PC-9 (cell line): Measurements from ENCODE around the gene TRA2B. TPM values are rescaled to one million over a fixed set of nuclear protein-coding genes. Genes with fewer than 3 reads are reported as not detected.
A peak's percentile ranks its signal among the peaks of the same experiment; 100 is the strongest.

Experiments used
- BruUV-seq: library from RNA; stranded (reverse); fragments of 400-500 nt; replicated peaks from 2 replicates; lab custom pipeline; 2021; lab: Mats Ljungman, UMichigan
- CTCF ChIA-PET: fragments of 300-600 bp; sonication (Branson Sonifier 250); formaldehyde crosslinking; loops from one replicate; lab custom pipeline; 2022; ENCODE audit warnings: antibody characterized with exemption; lab: Charles Lee
- POLR2A ChIA-PET: fragments of 300-600 bp; sonication (Branson Sonifier 250); formaldehyde crosslinking; loops from one replicate; lab custom pipeline; 2022; ENCODE audit warnings: antibody characterized with exemption; ENCODE audit not compliant: unreplicated experiment; lab: Charles Lee
- DNase-seq, 2 experiments: peaks; one replicate each; pipeline versions ENCODE4 v3.0.0 to v3.0.0-alpha.2; 2015 to 2022; ENCODE audit warnings: mixed read lengths in 1 of 2
- H2AFZ ChIP-seq: fragments of 200-600 bp; sonication (generic); 2 replicates; pipeline ENCODE4 v1.8.1; 2017; ENCODE audit warnings: antibody characterized with exemption
- H3F3A ChIP-seq: fragments of 200-600 bp; sonication (generic); 2 replicates; pipeline ENCODE4 v1.8.1; 2017; ENCODE audit warnings: antibody characterized with exemption, mild to moderate bottlenecking, low read depth; ENCODE audit not compliant: insufficient read depth
- H3K27ac ChIP-seq: fragments of 200-600 bp; sonication (generic); 2 replicates; pipeline ENCODE4 v1.6.1; 2016; ENCODE audit warnings: mixed run types
- H3K27me3 ChIP-seq: fragments of 200-600 bp; sonication (generic); 2 replicates; pipeline ENCODE4 v1.6.1; 2016; ENCODE audit warnings: low read depth, mixed run types; ENCODE audit not compliant: insufficient read depth
- H3K36me3 ChIP-seq: fragments of 200-600 bp; sonication (generic); 2 replicates; pipeline ENCODE4 v1.6.1; 2016; ENCODE audit warnings: low read depth, mixed run types
- H3K4me1 ChIP-seq: fragments of 200-600 bp; sonication (generic); replicated peaks from 2 replicates; pipeline ENCODE4 v1.6.1; 2016; ENCODE audit warnings: mixed run types; ENCODE audit not compliant: insufficient read depth
- H3K4me2 ChIP-seq: fragments of 200-600 bp; sonication (generic); 2 replicates; pipeline ENCODE4 v1.6.1; 2017; ENCODE audit warnings: mixed run types
- H3K4me3 ChIP-seq: fragments of 200-600 bp; sonication (generic); 2 replicates; pipeline ENCODE4 v1.6.1; 2016; ENCODE audit warnings: mixed run types
- H3K79me2 ChIP-seq: fragments of 200-600 bp; sonication (generic); 2 replicates; pipeline ENCODE4 v1.6.1; 2017; ENCODE audit warnings: low read depth, mixed run types
- H3K9me2 ChIP-seq: fragments of 200-600 bp; sonication (generic); 2 replicates; pipeline ENCODE4 v1.8.1; 2017; ENCODE audit warnings: mild to moderate bottlenecking; ENCODE audit not compliant: insufficient read depth
- H3K9me3 ChIP-seq: fragments of 200-600 bp; sonication (generic); 2 replicates; pipeline ENCODE4 v1.8.1; 2016; ENCODE audit warnings: low read depth; ENCODE audit not compliant: insufficient read depth
- H4K20me1 ChIP-seq: fragments of 200-600 bp; sonication (generic); 2 replicates; pipeline ENCODE4 v1.8.1; 2017; ENCODE audit not compliant: insufficient read depth
- CTCF ChIP-seq: fragments of 200-600 bp; sonication (generic); conservative IDR thresholded peaks from 2 replicates; pipeline ENCODE4 v1.6.1; 2017; ENCODE audit warnings: mixed run types, antibody characterized with exemption, mild to moderate bottlenecking, moderate library complexity
- EZH2 ChIP-seq: fragments of 200-600 bp; sonication (generic); IDR thresholded peaks from 2 replicates; pipeline ENCODE4 v1.8.0; 2017; ENCODE audit warnings: antibody characterized with exemption, low read depth
- intact Hi-C: fragments of 100-400 bp; cut with micrococcal nuclease; formaldehyde crosslinking; loops from one replicate; pipeline ENCODE4 v1.10.0; 2022; ENCODE audit not compliant: unreplicated experiment
- total RNA-seq: library from RNA; stranded (reverse); gene quantifications from 2 replicates; pipeline ENCODE4 v1.2.3, GENCODE V29; 2021

Gene TRA2B
- total RNA-seq, 1 experiment from 2014 or later: 158 TPM

GRCh38 chr3:185942396-185942795, 4.6 kb upstream of the TRA2B start:
- Histone ChIP-seq H3K4me2 (peak overlapping the region; percentile 60), H3K4me3 (no peak overlapping the region), H4K20me1 (no peaks in the 10 kb centered on the region), H3F3A (peaks cover 60% of the 10 kb centered on the region), H3K79me2 (peaks cover 4% of the 10 kb centered on the region), H3K9me3 (no peaks in the 10 kb centered on the region), H3K27me3 (no peaks in the 10 kb centered on the region), H3K36me3 (no peaks in the 10 kb centered on the region), H3K9me2 (no peaks in the 10 kb centered on the region), H3K27ac (no peak overlapping the region), H3K4me1 (peaks cover 50% of the 10 kb centered on the region), H2AFZ (no peak overlapping the region)
- intact Hi-C loops: loop anchor here (2.0 to 5.0 kb wide), 3 partner anchors 34 to 880 kb away; no protein-coding TSS in a partner anchor
- no peak for TF ChIP-seq EZH2
- no peak for TF ChIP-seq CTCF
- ChIA-PET CTCF (interaction anchor here (2.6 kb wide), 1 partner anchor 16 kb away, joined by 13 read pairs; no protein-coding TSS in a partner anchor), POLR2A (no interaction called here)
- no peak for DNase-seq
- BruUV-seq: no TSS peak

GRCh38 chr3:185940951-185941350, 3.1 kb upstream of the TRA2B start:
- no peaks in the 10 kb centered on the region for H3K27me3 ChIP-seq
- BruUV-seq: no TSS peak
- peaks cover 19% of the 10 kb centered on the region for H3K79me2 ChIP-seq
- ChIA-PET CTCF (interaction anchor here (0.9 kb wide), 1 partner anchor 281 kb away, joined by 6 read pairs; no protein-coding TSS in a partner anchor), POLR2A (interaction anchor here (0.5 to 0.9 kb wide), 6 partner anchors 19 to 153 kb away, joined by 3 to 8 read pairs (median 5); no protein-coding TSS in a partner anchor)
- H3K36me3 ChIP-seq: peaks cover 9% of the 10 kb centered on the region
- H3K4me2 ChIP-seq: peak overlapping the region; percentile 57
- H3K9me2 ChIP-seq: no peaks in the 10 kb centered on the region
- peaks cover 12% of the 10 kb centered on the region for H4K20me1 ChIP-seq
- no peak overlapping the region for H2AFZ ChIP-seq
- no peak overlapping the region for H3K4me3 ChIP-seq
- intact Hi-C loops: loop anchor here (1.0 to 5.0 kb wide), 3 partner anchors 116 to 881 kb away; partner anchors contain the start of gene IGF2BP2
- no peak for TF ChIP-seq EZH2
- TF ChIP-seq CTCF: no peak
- H3F3A ChIP-seq: peaks cover 74% of the 10 kb centered on the region
- no peaks in the 10 kb centered on the region for H3K9me3 ChIP-seq
- peak in 1 of 2 experiments; percentile 99 for DNase-seq
- H3K4me1 ChIP-seq: peaks cover 50% of the 10 kb centered on the region
- H3K27ac ChIP-seq: peak overlapping the region; percentile 52

- no TSS peak for BruUV-seq
- peaks cover 57% of the 10 kb centered on the region for H3K4me1 ChIP-seq
- H3K9me2 ChIP-seq: no peaks in the 10 kb centered on the region
- H3K4me2 ChIP-seq: peak overlapping the region; percentile 57; the same call in 1 of the 2 replicates
- ChIA-PET CTCF (no interaction called here), POLR2A (interaction anchor here (0.7 kb wide), 1 partner anchor 119 kb away, joined by 9 read pairs; no protein-coding TSS in a partner anchor)
- peaks cover 84% of the 10 kb centered on the region for H3F3A ChIP-seq
- H4K20me1 ChIP-seq: peaks cover 24% of the 10 kb centered on the region
- no peak overlapping the region for H3K27ac ChIP-seq
- TF ChIP-seq CTCF (no peak), EZH2 (no peak)
- no peak overlapping the region for H2AFZ ChIP-seq
- H3K79me2 ChIP-seq: peaks cover 31% of the 10 kb centered on the region
- DNase-seq: no peak
- peaks cover 20% of the 10 kb centered on the region for H3K36me3 ChIP-seq
- no peak overlapping the region for H3K4me3 ChIP-seq
- no peaks in the 10 kb centered on the region for H3K9me3 ChIP-seq
- H3K27me3 ChIP-seq: no peaks in the 10 kb centered on the region
- intact Hi-C loops: loop anchor here (5.0 kb wide), 2 partner anchors 207 to 883 kb away; no protein-coding TSS in a partner anchor
These were observed 1.9 kb upstream of the TRA2B start for GRCh38 chr3:185939721-185940120.
